ENCODE results near the gene BNIP3. TPM values are rescaled to one million over a fixed set of nuclear protein-coding genes. Genes with fewer than 3 reads are reported as not detected.
A peak's percentile ranks its signal among the peaks of the same experiment; 100 is the strongest.

BNIP3 gene
- total RNA-seq, 1 experiment from 2014 or later, result 57.1 TPM

DNA sequence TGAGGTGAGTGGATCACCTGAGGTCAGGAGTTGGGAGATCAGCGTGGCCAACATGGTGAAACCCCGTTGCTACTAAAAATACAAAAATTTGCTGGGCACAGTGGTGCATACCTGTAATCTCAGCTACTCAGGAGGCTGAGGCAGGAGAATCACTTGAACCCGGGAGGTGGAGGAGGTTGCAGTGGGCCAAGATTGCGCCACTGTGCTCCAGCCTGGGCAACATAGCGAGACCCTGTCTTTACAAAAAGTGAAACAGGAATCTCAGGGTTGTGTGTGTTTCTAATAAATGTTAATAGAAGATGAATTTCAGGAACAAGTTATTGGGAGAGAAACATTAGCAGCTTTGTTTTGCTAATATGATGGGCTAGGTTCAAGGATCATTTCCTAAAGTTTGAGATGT lies 61.0 kb downstream of the BNIP3 start:
- no CpG with 5 or more reads among the region's 5 CpGs for WGBS (ENCODE audit: extremely low coverage, insufficient read length, low lambda C conversion rate)
- Histone ChIP-seq H4K5ac (ENCODE audit: insufficient read length, low read depth, low read length) (no peak overlapping the region), H2AK5ac (ENCODE audit: insufficient read length, low read length) (no peak overlapping the region), H3K27ac (ENCODE audit: insufficient read length, low read depth, low read length) (no peak overlapping the region), H4K91ac (ENCODE audit: insufficient read length, low read depth, low read length) (no peak overlapping the region), H3K4ac (ENCODE audit: low read depth, low read length) (no peak overlapping the region), H4K20me1 (ENCODE audit: control insufficient read depth, insufficient read depth, insufficient read length) (no peaks in the 10 kb centered on the region), H3T11ph (ENCODE audit: low read length) (no peak overlapping the region), H3K4me1 (ENCODE audit: insufficient read depth, low read length) (0 out of 2 replicates have a peak, but pooled peaks cover 3% of the 10 kb centered on the region), H2AFZ (ENCODE audit: low read length) (no peak overlapping the region), H2BK5ac (ENCODE audit: insufficient read length, low read length) (no peak overlapping the region), H3K18ac (ENCODE audit: insufficient read length, low read depth, low read length) (no peak overlapping the region), H3K9ac (ENCODE audit: extremely low read depth, insufficient read length, low read length) (no peak overlapping the region), H3K79me1 (ENCODE audit: insufficient read depth, low read depth, low read length, poor library complexity, severe bottlenecking) (peaks cover 5% of the 10 kb centered on the region), H3K23ac (ENCODE audit: insufficient read length, low read depth, low read length) (no peak overlapping the region), H3K23me2 (ENCODE audit: insufficient read length, low read depth, low read length, poor library complexity, severe bottlenecking) (no peaks in the 10 kb centered on the region), H3K4me2 (ENCODE audit: insufficient read depth, insufficient read length, low read length) (no peak overlapping the region), H3K79me2 (ENCODE audit: insufficient read depth, low read length) (peaks cover 18% of the 10 kb centered on the region; the same call in 1 of the 2 replicates), H2BK120ac (ENCODE audit: low read depth, low read length, poor library complexity, severe bottlenecking) (no peak overlapping the region), H3K27me3 (ENCODE audit: insufficient read depth, low read length) (no peaks in the 10 kb centered on the region), H3K56ac (ENCODE audit: insufficient read length, low read depth, low read length) (no peak overlapping the region), H4K8ac (replicated peaks; ENCODE audit: insufficient read length, low read depth, low read length) (no peak overlapping the region), H3K9me3 (ENCODE audit: control insufficient read depth, low read depth, low read length) (no peaks in the 10 kb centered on the region), H2BK12ac (ENCODE audit: insufficient read length, low read depth, low read length) (no peak overlapping the region), H3K14ac (ENCODE audit: insufficient read depth, low read length) (no peak overlapping the region), H2BK15ac (ENCODE audit: low read depth, low read length) (no peak overlapping the region), H2BK20ac (ENCODE audit: low read depth, low read length, poor library complexity, severe bottlenecking) (no peak overlapping the region)
- DNase-seq, result no peak
- Mint-ChIP-seq H3K27me3 (ENCODE audit: low read depth) (no peaks in the 10 kb centered on the region), H3K36me3 (ENCODE audit: insufficient read depth in 1 of 3, low read depth in 3 of 3) (peaks cover 0 to 5% (median 3%) of the 10 kb centered on the region in 3 experiments; a peak in 2 of 7 replicates), H3K4me1 (peaks cover 35 to 38% of the 10 kb centered on the region in 2 experiments), H3K27ac (peak overlapping the region in 1 of 3 experiments; percentile 55; a peak in 3 of 7 replicates), H3K4me3 (no peak overlapping the region), H3K9me3 (peaks cover 0 to 6% of the 10 kb centered on the region in 2 experiments; a peak in 1 of 5 replicates)
- TF ChIP-seq, protein P1, sequence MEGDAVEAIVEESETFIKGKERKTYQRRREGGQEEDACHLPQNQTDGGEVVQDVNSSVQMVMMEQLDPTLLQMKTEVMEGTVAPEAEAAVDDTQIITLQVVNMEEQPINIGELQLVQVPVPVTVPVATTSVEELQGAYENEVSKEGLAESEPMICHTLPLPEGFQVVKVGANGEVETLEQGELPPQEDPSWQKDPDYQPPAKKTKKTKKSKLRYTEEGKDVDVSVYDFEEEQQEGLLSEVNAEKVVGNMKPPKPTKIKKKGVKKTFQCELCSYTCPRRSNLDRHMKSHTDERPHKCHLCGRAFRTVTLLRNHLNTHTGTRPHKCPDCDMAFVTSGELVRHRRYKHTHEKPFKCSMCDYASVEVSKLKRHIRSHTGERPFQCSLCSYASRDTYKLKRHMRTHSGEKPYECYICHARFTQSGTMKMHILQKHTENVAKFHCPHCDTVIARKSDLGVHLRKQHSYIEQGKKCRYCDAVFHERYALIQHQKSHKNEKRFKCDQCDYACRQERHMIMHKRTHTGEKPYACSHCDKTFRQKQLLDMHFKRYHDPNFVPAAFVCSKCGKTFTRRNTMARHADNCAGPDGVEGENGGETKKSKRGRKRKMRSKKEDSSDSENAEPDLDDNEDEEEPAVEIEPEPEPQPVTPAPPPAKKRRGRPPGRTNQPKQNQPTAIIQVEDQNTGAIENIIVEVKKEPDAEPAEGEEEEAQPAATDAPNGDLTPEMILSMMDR (conservative IDR thresholded peaks at IDR 0.05), result no peak
